ENCODE results near the gene LRRC46. TPM values are rescaled to one million over a fixed set of nuclear protein-coding genes. Genes with fewer than 3 reads are reported as not detected.

Gene LRRC46
- total RNA-seq, 1 donor from 2014 or later: 1.4 TPM

DNA sequence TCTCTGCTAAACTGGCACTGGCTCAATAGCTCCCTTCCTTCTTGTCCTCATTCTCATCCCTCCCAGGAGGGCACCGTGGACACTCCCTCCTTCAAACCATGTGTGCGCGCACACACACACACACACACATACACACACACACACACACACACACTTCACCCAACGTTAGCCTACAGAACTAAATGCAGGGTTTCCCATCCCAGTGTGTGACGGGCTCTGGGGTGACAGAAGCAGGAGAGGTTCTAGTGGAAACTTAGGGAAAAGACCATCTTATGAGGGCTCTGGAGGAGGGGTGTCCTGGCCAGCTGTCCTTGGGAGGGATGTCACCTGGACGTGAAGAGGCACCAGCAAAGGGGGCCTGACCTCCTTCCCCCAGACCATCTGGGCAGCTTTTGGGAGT is 29.6 kb upstream of the LRRC46 start:
- Mint-ChIP-seq H3K4me3 (no peak overlapping the region), H3K4me1 (no peaks in the 10 kb centered on the region), H3K9me3 (no peaks in the 10 kb centered on the region), H3K36me3 (ENCODE audit: low read depth) (no peaks in the 10 kb centered on the region), H3K27ac (ENCODE audit: unreplicated experiment) (no peak overlapping the region), H3K27me3 (ENCODE audit: low read depth) (peaks cover 61% of the 10 kb centered on the region)
- TF ChIP-seq, protein P1, sequence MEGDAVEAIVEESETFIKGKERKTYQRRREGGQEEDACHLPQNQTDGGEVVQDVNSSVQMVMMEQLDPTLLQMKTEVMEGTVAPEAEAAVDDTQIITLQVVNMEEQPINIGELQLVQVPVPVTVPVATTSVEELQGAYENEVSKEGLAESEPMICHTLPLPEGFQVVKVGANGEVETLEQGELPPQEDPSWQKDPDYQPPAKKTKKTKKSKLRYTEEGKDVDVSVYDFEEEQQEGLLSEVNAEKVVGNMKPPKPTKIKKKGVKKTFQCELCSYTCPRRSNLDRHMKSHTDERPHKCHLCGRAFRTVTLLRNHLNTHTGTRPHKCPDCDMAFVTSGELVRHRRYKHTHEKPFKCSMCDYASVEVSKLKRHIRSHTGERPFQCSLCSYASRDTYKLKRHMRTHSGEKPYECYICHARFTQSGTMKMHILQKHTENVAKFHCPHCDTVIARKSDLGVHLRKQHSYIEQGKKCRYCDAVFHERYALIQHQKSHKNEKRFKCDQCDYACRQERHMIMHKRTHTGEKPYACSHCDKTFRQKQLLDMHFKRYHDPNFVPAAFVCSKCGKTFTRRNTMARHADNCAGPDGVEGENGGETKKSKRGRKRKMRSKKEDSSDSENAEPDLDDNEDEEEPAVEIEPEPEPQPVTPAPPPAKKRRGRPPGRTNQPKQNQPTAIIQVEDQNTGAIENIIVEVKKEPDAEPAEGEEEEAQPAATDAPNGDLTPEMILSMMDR (conservative IDR thresholded peaks at IDR 0.05): no peak
- DNase-seq (ENCODE audit: low read depth, low spot score): no peak

GRCh38 chr17:47802341-47803022 is 29.0 kb upstream of the LRRC46 start:
- Mint-ChIP-seq H3K27me3 (ENCODE audit: low read depth) (peaks cover 56% of the 10 kb centered on the region), H3K4me1 (no peaks in the 10 kb centered on the region), H3K4me3 (no peak overlapping the region), H3K36me3 (ENCODE audit: low read depth) (no peaks in the 10 kb centered on the region), H3K9me3 (no peaks in the 10 kb centered on the region), H3K27ac (ENCODE audit: unreplicated experiment) (no peak overlapping the region)
- TF ChIP-seq, protein P1 (conservative IDR thresholded peaks at IDR 0.05): peak; percentile 69
- peak; percentile 27 for DNase-seq (ENCODE audit: low read depth, low spot score)

- H3K27me3 Mint-ChIP-seq (ENCODE audit: low read depth): peaks cover 48% of the 10 kb centered on the region
- TF ChIP-seq, protein P1 (conservative IDR thresholded peaks at IDR 0.05): no peak
- H3K9me3 Mint-ChIP-seq: no peaks in the 10 kb centered on the region
- H3K4me3 Mint-ChIP-seq: no peak overlapping the region
- no peak for DNase-seq (ENCODE audit: low read depth, low spot score)
- H3K36me3 Mint-ChIP-seq (ENCODE audit: low read depth): no peaks in the 10 kb centered on the region
- H3K4me1 Mint-ChIP-seq: no peaks in the 10 kb centered on the region
- no peak overlapping the region for H3K27ac Mint-ChIP-seq (ENCODE audit: unreplicated experiment)
Observed at GRCh38 chr17:47803201-47803600, 28.3 kb upstream of the LRRC46 start.

DNA sequence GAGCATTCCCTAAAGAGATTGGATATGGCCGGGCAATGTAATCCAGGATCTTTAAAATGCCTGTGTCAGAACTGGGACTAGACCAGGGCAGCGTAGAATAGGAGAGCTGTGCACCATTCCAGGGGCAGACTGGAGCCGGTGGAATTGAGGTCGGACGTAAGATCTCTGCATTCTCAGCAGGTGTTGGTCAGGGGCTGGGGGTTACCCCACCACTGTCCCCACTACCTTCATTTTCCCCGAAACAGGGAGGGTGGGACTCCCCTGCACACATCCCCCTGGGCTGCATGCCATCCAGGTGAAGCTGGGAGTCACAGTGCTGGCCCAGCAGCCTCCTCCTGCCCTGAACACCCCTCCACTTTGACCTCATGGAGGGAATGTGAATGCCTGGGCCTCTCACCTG is 27.7 kb upstream of the LRRC46 start:
- peaks cover 43% of the 10 kb centered on the region for H3K27me3 Mint-ChIP-seq (ENCODE audit: low read depth)
- TF ChIP-seq, protein P1 (conservative IDR thresholded peaks at IDR 0.05): no peak
- no peak overlapping the region for H3K4me3 Mint-ChIP-seq
- no peak overlapping the region for H3K27ac Mint-ChIP-seq (ENCODE audit: unreplicated experiment)
- H3K36me3 Mint-ChIP-seq (ENCODE audit: low read depth): no peaks in the 10 kb centered on the region
- no peaks in the 10 kb centered on the region for H3K4me1 Mint-ChIP-seq
- no peak for DNase-seq (ENCODE audit: low read depth, low spot score)
- H3K9me3 Mint-ChIP-seq: no peaks in the 10 kb centered on the region

DNA sequence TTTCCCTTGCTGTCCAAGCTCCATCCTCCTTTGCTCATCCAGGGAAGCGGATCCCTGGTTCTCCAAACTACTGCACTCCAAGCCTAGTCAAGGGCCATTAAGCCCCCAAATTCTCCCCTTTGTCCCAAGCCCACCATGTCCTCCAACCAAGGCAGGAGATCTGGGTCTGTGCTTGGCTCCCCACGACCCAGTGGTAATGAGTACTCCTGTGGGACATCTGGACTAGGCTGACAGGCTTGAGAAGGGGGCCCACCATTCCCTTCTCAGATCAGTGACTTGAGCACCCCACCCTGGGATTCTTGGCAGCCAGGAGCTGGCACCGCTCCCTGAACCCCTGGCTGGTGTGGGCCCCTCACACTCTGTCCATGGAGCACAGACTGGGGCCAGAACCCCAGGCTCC is 27.0 kb upstream of the LRRC46 start:
- H3K27me3 Mint-ChIP-seq (ENCODE audit: low read depth): peaks cover 43% of the 10 kb centered on the region
- no peaks in the 10 kb centered on the region for H3K4me1 Mint-ChIP-seq
- TF ChIP-seq, protein P1 (conservative IDR thresholded peaks at IDR 0.05): no peak
- no peak overlapping the region for H3K4me3 Mint-ChIP-seq
- H3K27ac Mint-ChIP-seq (ENCODE audit: unreplicated experiment): no peak overlapping the region
- DNase-seq (ENCODE audit: low read depth, low spot score): no peak
- H3K36me3 Mint-ChIP-seq (ENCODE audit: low read depth): no peaks in the 10 kb centered on the region
- no peaks in the 10 kb centered on the region for H3K9me3 Mint-ChIP-seq

Measured in neural crest cell (in vitro differentiated cells).